GM19193 (cell line): ENCODE results near the gene TTC39C.

ENCODE experiments used
- POLR2A ChIP-seq: IDR thresholded peaks from 4 replicates; pipeline ENCODE4 v1.6.1; 2011; ENCODE audit not compliant: insufficient read depth, insufficient read length; ENCODE audit errors: extremely low read depth

Gene TTC39C

DNA sequence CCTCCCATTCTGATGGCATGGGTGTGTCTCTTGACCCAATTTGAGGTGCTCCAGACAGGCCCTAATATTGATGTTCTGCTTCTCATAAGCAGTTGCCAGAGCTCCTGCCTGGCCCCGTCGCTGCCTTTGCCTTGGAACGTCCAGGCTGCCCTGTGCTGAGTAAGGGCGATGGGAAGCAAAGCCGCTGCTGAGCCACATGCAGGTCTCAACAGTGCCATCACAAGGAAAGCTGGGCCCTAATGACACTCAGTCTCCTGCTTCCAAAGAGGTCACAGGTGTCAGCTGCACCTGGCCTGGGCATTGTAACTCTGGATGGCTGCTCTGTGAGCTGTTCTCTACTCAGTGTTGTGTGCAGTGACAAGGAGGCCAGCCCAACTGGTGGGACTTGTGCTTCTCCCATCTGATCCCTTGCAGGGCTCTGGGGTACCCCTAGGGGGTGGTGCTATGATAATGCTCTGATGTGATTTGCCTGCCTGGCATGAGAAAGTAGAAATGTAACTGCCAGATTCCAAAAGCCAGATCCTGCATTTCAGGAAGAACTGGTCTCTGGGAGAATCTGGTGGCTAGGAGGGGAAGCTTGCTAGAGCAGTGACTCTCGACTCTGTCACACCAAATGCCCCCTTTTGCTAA is 8.7 kb downstream of the TTC39C start:
- no peak for TF ChIP-seq POLR2A

DNA sequence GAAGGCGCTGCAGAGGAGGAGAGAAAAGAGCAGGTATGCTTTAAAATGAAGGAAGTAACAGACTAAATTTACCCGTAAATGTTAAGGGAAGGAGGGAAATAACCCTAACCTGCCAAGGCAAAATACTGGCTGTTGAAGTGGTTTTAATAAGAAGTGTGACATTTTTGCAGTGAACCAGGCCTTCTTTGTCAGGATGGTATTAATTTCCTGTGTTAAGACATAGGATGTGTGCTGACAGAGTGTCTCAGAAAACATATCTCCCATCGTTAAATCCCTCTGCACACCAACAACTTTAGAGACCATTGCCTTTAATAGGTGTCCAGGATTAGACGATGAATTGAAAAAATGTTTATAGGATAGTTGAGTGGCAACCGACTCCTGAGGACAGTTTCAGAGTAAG is 9.9 kb downstream of the TTC39C start:
- no peak for TF ChIP-seq POLR2A

DNA sequence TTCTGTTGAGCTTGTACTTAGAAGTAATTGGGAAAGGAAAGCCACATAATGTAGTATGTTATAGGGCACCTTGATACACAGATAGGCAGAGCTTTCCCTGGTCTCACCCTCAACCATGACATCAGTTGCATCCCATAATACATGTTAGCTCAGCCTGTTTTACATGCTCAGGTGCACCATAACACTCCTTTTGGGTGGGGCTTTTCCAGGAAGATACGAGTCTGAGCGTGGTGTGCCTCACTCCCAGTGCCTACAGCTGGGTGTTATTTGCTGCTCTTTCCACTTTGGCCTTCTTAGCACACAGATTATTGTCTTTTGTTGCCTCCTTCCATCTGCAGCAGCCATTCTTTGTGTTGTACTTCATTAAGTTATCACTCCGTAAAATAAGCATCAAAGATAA is 11.9 kb downstream of the TTC39C start:
- no peak for TF ChIP-seq POLR2A

DNA sequence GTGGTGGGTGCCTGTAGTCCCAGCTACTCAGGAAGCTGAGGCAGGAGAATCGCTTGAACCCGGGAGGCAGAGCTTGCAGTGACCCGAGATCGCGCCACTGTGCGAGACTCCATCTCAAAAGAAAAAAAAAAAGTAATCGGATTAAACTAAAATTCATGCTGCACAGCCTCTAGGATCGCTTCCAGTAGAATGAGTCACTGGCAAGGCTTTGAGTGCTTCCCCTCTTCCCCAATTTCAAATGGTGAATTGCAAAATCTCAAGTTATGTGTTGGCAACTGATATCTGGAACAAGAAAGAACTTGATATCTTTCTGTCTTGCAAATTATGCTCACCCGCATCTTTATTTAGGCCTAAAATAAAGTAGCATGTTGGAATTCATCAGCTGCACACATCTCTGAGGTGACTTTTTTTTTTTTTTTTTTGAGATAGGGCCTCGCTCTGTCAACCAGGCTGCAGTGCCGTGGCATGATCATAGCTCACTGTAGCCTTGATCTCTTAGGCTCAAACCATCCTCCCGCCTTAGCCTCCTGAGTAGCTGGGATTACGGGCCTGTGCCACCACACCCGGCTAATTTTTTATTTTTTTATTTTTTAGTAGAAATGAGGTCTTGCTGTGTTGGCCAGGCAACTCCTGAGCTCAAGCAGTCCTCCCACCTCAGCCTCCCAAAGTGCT is 12.7 kb downstream of the TTC39C start:
- TF ChIP-seq POLR2A, result no peak

DNA sequence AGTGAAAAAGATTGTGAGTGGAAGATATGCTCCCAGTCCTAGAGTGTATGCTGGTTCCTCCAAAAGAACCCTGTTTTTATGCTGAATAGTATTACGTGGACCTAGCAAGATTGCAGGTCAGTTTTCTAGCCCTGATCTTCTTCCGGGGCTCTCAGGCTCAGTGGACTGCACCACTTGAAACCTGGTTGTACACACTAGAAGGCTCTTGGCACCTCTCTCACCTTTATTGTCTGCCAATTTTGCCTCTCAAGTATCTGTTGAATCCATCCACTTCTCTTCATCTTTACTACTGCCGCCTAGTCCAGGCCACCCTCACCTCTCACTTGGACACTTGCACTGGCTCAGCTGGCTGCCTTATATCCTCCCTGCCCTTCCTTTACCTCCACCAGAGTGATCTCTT is 16.8 kb downstream of the TTC39C start:
- TF ChIP-seq POLR2A, result no peak

DNA sequence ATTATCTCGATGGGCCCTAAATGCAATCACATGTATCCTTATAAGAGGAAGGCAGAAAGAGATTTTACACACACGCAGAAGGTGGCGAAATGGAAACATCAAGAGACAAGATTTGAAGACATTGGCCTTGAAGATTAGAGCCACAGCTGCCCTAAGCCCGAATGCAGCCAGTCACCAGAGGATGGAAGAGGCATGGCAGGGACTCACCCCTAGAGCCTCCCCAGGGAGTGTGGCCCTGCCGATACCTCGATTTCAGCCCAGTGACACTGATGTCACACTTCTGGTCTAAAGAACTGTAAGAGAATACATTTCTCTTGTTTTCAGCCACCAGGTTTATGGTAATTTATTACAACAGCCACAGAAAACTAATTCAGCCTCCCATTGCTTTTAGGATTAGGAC is 17.4 kb downstream of the TTC39C start:
- no peak for TF ChIP-seq POLR2A

DNA sequence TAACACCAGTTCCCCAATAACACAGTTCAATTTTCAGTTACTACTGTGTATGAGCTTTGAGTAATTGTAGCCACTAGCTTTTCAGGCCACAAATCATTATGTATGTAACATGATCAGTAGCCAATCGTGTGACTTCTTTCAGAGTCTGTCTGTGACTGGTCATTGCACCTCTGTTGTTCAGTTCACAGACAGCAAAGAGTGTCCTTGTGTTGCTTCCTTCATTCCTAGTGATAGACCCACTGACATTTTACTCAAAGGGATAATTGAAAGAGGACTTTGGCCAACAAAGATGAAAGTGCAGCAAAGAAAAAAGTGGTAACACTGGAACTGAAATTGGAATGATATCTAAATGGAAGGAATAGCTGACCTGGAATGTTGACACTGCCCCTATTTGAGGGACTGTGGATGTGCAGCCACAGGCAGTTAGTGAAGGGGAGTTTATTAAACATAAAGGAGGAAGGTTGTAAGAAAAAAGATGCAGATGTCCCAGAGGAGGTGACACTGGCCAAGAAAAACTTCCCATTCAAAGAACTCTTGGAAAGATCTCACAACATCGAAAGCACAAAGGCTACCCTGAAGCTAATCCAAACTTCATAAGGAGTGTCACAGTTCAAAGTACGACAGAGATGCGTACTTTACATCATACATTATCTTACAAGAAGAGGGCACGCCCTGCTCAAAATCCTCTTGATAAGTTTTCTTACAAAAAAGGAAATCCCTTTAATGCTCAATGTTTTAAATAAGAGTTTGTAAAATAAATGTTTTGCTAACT is 19.3 kb downstream of the TTC39C start:
- TF ChIP-seq POLR2A, result no peak

DNA sequence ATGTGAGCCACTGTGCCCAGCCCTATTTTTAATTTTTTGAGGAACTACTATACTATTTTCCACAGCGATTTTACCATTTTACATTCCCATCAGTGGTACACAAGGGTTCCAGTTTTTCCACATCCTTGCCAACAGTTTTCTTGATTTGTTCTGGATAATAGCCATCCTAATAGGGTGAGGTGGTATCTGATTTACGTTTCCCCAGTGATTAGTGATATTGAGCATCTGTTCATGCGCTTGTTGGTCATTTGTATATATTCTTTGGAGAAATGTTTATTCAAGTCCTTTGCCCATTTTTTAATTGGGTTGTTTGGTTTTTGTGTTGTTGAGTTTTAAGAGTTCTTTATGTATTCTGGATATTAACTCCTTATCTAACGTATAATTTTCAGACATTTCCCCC is 20.8 kb downstream of the TTC39C start:
- no peak for TF ChIP-seq POLR2A

DNA sequence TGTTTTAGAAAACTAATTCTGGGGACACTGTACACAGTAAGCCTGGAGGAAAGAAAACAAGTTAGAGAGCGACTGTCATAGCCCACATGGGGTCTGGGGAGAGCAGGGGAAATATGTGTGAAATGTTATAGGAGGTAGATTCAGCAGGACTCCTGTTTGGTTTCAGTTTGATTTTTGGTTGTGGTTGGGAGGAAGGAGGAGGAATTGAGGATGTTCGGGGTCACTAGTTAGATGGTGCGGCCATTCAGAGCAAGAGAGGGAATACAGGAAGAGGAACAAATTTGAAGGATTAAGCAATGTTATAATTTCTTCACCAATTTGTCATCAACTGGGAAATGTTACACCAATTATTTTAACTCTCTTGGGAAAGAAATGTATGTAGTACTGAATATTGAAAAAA is 25.1 kb downstream of the TTC39C start:
- TF ChIP-seq POLR2A, result no peak

DNA sequence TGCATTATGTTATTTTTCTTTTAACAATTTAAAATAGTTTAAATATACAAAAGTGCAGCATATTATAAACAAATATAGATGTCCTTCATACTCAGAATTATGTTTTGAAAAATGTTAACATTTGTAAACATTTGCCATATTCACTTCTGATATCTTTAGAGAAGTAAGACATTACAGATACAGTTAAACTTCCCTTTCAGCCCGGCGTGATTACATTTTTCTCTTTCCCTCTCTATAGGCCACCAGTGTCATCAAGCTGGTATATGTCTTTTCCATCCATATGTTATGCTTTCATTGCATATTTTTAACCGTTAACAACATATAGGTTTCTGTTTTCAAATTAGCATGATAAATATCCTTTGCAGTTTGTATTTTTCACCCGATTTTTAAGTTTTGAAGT is 27.1 kb downstream of the TTC39C start:
- TF ChIP-seq POLR2A, result no peak

DNA sequence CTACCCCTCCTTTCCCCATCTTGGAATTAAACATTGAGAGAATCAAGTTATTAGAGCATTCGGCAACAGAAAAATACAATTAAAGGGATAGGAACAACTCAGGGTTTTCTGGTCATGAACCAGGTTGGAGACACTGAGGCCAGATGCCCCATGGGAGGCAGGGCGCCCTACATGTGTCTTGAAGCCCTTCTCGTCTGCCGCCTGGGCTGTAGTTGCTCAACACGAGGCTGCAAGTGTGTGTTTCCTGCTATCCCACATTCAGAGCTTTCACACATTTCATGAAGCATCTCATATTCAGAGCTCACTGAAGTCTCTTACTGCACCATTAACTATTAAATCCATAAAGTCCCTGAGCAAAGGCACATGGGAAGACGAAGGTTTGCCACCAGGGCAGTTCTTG is 28.8 kb downstream of the TTC39C start:
- no peak for TF ChIP-seq POLR2A

DNA sequence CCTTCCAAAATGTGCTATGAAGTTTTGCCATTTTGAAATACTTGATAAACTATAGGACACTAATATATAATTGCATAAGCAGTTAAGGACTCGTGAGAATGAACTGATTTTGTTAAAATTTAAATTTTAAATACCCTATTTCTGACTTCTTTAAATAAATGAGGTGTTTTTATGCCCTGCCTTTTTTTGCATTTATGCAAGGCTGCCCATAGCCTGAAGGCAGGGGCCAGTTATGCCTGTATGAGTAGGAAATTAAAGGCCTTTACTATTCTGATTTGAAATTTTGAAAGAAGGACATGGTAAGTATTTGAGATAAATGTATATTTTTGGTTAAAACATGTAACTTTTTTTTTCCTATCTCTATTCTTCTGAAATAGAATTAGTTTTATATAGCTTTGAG is 33.7 kb downstream of the TTC39C start:
- no peak for TF ChIP-seq POLR2A

DNA sequence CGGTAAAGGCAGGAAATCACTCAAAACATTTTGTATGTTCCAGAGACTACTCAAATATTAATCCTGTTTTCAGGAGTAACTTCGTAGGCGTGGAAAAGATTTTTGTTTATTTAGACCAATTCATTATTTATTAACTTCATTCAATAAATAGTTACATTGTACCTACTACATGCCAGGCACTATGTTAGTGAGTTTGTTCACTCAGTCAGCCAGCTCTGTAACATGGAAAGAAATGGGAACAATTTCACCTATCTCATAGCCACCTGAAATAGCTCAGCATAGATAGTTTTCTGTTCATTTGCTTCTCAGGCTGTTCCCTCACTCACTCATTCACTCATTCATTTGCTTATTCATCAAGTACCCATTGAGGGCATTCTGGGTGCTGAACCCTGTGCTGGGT is 34.6 kb downstream of the TTC39C start:
- no peak for TF ChIP-seq POLR2A

DNA sequence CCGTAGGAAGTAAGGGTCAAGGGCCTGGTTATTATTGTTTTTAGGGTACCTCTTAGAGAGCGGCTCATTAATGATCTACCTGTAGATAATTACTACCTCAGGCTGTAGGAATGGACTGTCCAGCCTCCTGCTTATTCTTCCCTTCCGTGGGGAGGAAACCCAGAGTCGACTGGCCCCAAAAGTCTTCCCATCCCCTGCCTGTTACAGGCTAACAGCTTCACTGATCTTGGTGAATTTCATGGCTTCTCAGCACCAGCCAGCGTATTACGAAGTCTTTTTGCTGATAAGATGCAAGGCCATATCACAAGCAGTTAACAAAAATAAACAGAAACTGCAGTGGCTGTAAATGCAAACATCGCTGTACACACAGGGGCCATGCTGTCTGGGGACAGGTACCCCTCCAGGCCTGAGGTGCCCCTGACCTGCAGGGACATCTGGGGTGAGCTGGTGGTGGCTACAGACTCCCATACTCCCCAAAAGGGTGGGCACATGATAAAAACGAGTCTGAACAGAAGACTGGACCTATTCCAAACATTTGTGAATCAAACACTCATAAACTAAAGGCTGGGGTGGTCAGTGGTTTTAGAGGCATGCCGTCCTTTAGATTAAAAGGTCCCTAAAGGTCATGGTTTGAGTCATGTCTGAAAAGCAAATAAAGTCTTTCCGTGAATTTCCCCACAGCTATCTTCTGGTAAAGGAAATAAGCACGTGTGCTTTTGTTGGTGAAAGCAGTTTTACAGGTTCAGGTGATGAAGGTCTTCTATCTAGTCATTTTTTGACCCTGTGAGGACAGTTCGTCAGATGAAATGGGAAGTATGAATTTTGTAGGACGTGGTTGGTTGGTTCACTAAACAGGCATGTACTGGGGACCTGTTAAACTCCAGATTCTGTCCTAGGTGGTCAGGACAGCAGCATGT is 36.7 kb downstream of the TTC39C start:
- TF ChIP-seq POLR2A, result no peak

DNA sequence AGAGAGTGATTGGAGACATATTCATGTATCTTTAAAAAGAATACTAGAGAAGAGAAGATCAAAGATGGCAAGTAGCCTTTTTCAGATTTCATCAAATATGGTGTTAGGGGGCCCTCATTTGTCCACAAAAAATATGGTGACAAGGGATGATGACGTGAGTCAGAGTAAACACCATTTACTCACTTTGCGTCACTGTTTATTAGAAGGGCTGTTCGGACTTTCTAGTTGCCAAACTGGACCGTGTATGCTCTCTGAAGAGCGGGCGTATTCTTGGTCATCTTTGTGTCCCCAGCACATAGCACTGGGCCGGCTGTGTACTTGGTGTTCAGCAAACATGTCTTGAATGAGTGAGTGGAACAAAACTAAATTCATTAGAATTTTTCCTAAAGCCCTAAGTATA is 37.5 kb downstream of the TTC39C start:
- TF ChIP-seq POLR2A, result no peak

DNA sequence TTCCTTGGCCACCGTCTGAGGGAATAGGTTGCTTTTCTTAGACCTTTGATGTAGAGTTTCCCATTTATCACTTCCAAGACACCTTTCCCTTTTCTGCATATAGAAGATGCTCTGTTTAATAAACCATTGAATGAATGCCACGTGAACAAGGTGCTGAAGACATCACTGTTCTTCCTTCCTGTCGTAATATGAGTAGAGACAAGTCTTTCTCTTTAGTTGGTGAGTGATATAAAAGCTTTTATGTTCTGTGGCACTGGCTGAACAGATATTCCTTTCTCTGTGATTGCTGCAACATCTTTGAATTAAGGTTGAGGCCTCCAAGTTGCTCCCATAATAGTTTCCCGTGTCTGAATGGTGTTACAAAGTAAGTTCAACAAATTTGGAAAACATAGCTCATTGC is 38.7 kb downstream of the TTC39C start:
- no peak for TF ChIP-seq POLR2A

DNA sequence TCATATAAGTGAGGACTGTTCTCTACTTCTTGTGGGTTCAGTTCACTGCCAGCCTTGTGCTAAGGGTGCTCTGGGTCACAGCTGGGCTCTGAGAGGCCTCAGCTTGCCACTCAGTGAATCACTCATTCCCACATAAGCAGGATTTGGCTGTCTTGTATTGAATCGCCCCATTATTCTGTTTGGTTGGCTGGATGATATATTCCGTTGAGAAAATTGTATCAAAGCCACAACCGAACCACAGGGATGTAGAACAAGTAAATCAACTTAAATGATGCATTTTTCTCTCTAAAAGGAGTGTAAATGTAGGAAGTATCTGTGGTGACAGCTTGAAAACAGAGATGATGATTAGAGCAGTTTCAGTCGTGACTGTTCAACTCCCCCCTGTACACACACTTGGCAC is 39.6 kb downstream of the TTC39C start:
- no peak for TF ChIP-seq POLR2A
